ENCODE measurements around the gene ATP5MG.
"Not testable (repeated sequence)": the region's sequence is repeated elsewhere in the genome, so short reads cannot be mapped to it uniquely, and the experiment has no call there.

Gene ATP5MG

DNA sequence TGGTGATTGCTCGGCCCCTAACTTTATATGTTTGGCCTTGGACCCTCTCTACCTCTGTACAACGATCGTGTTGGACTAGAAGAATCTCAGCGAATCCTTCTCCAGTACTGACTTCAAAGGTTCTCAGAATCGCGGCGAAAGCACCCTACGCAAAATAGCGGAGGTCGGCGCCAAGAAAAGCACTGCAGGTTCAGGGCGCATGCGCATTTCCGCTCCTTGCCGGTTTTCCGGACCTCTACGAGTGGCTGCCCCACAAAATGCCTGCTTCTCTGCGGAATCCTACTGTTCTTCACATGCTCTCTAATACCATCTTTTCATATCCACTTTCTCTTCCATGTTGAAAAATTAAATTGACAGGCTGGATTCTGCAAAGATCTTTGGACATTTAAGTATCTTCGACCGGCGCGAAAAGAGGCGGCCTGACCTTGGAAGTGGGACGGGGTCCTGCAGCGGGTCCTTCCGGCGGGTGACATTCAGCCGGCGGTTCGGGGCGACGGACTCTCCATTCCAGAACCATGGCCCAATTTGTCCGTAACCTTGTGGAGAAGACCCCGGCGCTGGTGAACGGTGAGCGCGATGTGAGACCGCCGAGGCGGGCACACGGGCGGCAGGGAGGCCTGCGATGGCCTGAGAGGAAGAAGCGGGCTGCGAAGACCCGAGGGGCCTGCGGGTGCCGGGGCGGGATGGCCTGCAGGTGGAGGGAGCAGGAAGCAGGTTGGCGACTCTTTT, at the start of gene ATP5MG:
TSS of gene ATP5MG (plus strand) at position 456 of the 729 bp plus-strand sequence. CDS start at position 516, 60 bp downstream.
- DNase-seq (ENCODE audit: low read depth in 2 of 2), result peak; percentile 80 to 89

DNA sequence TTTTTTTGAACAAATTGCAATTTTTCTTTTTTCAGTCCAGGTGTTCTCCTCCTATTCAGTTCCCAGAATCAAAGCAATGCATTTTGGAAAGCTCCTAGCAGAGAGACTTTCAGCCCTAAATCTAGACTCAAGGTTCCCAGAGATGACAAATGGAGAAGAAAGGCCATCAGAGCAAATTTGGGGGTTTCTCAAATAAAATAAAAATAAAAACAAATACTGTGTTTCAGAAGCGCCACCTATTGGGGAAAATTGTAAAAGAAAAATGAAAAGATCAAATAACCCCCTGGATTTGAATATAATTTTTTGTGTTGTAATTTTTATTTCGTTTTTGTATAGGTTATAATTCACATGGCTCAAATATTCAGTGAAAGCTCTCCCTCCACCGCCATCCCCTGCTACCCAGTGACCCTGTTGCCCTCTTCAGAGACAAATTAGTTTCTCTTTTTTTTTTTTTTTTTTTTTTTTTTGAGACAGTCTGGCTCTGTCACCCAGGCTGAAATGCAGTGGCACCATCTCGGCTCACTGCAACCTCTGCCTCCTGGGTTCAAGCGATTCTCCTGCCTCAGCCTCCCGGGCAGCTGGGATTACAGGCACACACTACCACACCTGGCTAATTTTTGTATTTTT, 48.2 kb upstream of the ATP5MG start:
- no peak for DNase-seq (ENCODE audit: low read depth in 2 of 2)

DNA sequence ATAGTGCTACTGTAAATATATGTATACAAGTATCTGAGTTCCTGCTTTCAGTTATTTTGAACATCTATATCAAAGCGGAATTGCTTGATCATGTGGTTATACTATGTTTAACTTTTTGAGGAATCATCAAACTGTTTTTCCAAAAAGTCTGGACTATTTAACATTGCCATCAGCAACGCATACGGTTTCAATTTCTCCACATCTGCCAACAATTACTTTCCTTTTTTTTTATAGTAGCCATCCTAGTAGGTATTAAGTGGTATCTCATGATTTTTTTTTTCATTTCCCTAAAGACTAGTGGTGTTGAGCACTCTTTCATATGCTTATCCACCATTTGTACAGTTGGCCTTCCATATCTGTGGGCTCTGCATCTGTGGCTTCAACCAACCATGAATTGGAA, 43.3 kb upstream of the ATP5MG start:
- no peak for DNase-seq (ENCODE audit: low read depth in 2 of 2)

- peak; percentile 94 to 98 for DNase-seq (ENCODE audit: low read depth in 2 of 2)
Observed at GRCh38 chr11:118359295-118359958, 42.0 kb upstream of the ATP5MG start, which contains the start of gene UBE4A. TSS of gene UBE4A (plus strand) at chr11:118359600. CDS start at chr11:118365081, 5,481 bp downstream.

GRCh38 chr11:118364956-118365615, 36.3 kb upstream of the ATP5MG start:
- no peak for DNase-seq (ENCODE audit: low read depth in 2 of 2)

- DNase-seq (ENCODE audit: low read depth in 2 of 2), result no peak
Observed at GRCh38 chr11:118366287-118366686, 35.1 kb upstream of the ATP5MG start.

GRCh38 chr11:118370774-118371173, 30.6 kb upstream of the ATP5MG start:
- no peak for DNase-seq (ENCODE audit: low read depth in 2 of 2)

DNA sequence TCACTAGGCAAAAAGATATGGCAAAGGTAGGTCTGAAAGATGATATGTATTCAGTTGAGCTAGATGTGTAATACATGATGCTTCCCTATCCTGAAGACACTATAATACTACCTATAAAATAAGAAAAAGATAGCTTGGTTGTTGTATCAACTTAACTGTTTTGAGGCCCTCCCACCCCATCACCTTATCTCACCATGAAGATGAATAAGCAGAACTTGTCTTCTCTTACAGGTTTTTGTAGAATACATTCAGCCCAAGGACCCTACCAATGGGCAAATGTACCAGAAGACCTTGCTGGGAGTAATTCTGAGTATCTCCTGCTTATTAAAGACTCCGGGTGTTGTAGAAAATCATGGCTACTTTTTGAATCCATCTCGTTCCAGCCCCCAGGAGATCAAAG, 28.1 kb upstream of the ATP5MG start:
- DNase-seq (ENCODE audit: low read depth in 2 of 2), result no peak

- no peak for DNase-seq (ENCODE audit: low read depth in 2 of 2)
Observed at GRCh38 chr11:118373871-118374270, 27.5 kb upstream of the ATP5MG start.

- no peak for DNase-seq (ENCODE audit: low read depth in 2 of 2)
Observed at GRCh38 chr11:118374729-118375128, 26.7 kb upstream of the ATP5MG start.

DNA sequence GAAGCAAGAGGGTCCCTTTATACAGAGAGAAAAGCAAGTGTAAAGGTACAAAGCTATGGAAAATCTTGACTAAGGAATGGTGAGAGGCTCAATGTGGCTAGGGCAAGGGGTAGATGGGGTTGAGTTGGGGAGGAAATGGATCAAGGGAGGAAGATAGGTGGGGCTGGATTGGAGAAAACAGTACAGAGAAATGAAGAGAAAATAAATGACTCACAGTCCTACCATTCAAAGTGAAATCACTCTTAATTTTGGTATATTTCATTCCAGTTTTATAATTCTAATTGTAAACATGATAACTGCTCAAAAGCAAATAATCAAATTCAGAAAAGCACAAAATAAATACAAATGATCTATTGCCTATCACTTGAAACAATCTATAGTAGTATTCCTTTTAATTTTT, 25.4 kb upstream of the ATP5MG start:
- DNase-seq (ENCODE audit: low read depth in 2 of 2), result no peak

DNA sequence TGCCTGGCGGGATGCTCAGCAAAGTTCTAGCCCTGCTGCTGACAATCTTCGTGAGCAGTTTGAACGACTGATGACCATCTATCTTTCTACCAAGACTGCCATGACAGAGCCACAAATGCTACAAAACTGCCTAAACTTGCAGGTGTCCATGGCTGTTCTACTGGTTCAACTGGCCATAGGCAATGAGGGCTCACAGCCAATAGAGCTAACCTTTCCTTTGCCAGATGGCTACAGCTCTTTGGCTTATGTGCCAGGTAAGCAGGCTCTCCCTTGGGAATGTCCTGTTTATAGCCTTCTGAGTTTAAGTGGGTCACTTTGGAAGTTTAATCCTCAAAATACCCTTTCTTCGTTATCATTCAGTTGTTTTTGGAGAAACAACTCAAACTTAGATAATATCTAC, 21.9 kb upstream of the ATP5MG start:
- no peak for DNase-seq (ENCODE audit: low read depth in 2 of 2)

DNA sequence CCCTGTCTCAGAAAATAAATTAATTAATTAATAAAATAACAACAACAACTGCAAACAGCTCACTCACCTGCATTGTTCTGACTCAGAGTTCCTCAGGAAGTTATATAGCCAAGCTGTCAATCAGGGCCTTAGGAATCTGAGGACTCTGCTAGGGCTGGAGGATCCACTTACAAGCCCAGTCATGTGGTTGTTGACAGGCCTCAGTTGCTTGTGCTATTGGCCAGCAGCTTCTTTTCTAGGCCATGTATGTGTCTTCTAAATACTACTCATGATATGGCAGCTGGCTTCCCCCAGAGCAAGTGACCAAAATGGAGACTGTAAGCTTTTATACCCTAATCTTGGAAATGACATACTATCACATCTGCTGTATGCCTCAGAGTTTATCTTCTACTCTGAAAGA, 20.8 kb upstream of the ATP5MG start:
- no peak for DNase-seq (ENCODE audit: low read depth in 2 of 2)

DNA sequence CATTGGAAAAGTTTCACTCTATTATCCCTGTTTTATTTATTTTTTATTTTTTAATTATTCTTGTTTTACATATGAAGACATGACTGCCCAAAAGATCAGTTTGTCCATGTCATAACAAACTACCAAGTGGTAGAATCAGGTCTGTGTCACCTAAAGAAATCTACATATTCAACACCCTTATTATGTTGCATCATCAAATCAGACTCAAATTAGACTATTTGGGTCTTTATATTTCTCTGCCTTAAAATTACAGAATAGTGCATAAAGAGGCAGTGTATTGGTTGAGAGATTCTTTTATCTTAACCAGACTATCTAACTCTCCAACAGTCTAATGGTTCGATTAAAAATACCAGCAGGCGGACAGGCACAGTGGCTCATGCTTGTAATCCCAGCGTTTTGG, 18.5 kb upstream of the ATP5MG start:
- no peak for DNase-seq (ENCODE audit: low read depth in 2 of 2)

GRCh38 chr11:118383657-118384056, 17.7 kb upstream of the ATP5MG start:
- no peak for DNase-seq (ENCODE audit: low read depth in 2 of 2)

DNA sequence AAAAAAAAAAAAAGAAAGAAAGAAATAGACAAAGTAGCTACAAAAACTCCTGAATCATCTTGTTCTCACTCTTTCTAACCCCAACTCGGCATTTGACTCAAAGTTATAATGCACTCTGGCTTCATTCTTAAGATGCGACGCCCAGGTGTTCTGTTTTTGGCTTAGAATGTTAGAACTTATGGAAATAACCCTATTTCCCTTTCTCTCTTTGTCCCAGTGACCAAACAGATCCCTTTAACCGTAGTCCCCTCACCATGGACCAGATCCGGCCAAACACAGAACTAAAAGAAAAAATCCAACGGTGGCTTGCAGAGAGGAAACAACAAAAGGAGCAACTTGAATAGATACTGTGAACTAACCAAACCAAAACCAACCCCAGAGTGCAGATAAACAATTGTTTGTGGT, 5.3 kb upstream of the ATP5MG start:
- DNase-seq (ENCODE audit: low read depth in 2 of 2), result no peak

DNA sequence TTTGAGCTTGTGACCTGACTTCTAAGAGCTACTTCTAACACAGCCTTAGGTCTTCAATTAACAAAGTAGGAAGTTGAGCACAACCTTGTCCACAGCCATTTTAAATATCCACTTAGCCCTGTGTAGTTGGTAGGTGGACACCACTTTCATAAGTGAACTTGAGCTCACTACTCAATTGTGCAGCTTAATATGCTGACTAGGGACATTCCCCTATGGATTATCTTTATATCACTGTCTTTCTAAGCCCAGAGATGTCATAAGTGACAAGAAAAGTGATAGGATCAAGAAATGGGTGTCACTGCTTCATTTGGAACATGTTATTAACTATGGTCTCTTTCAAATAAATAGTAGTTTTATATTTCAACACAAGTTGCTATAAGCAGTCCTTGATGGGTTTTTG, 4.0 kb upstream of the ATP5MG start:
- DNase-seq (ENCODE audit: low read depth in 2 of 2), result no peak

DNA sequence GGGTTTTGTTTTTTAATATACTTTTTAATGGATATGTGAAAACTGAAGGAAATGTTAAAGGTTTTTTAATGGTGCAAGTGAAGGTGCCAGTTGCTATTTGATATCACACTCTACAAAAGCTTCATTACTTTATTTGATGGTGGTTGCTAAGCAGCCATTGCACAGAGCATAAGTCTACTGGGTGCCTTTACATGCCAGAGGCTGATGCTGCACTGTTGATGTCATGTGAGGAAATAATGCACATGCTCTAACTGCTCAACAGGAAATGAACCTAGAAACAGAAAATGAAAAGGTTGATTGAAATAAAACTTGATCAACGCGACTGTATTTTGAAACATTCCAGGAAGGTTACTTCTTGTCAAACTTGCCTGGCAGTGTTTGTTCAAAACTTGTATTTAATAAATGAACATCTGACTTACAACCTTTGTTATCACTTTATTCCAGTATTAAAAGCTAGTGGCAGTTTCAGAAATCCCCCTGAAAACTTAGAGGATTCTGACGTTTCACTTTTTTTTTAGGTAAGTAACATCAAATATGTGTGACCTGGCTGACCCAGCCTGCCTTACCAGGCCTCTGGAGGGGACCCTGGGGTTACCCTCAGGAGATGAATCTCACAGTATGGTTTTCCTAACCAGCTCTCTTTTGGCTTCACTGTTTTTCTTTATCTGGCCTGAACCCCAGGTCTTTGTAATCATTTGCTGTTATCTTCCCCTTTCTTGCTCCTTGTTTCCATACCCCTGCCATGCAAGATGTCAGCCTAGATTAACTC, 2.4 kb upstream of the ATP5MG start:
- DNase-seq (ENCODE audit: low read depth in 2 of 2), result peak in 1 of 2 donors; percentile 4

DNA sequence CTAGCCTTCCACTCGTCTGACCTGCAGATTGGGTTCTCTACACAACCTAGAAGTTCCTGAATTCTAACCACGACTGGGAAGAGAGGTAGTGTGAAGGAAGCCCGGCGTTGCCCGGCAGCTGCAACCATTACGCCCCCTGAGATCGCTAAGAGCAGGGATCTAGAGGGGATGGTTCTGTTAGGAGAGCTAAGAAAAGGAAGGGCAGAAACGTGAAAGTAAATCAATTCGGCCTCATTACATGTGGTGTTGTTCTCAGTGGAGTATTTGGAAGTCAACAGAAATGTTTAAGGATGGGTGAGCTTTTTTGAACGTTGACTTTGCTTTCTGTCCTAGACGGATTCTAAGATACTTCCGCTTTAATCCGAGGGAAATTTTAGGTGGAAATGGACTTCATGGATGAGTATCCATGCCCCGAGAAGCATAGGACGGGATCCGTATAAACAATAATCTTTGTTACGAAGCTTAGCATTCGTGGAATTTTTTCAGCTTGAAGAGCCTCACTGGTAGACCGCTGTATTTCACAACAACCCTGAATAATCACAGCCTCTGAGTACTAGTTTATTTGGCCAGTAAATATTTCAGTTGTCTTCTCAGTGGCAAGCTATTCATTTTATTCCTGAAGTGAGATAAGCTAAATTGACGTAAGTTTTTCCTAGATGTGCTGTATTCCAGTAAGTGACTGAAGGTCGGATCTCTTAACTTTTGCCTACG, 629 bp downstream of the ATP5MG start:
- DNase-seq (ENCODE audit: low read depth in 2 of 2), result no peak

- DNase-seq (ENCODE audit: low read depth in 2 of 2), result not testable (repeated sequence)
Observed at GRCh38 chr11:118402594-118402993, 1.2 kb downstream of the ATP5MG start.

DNA sequence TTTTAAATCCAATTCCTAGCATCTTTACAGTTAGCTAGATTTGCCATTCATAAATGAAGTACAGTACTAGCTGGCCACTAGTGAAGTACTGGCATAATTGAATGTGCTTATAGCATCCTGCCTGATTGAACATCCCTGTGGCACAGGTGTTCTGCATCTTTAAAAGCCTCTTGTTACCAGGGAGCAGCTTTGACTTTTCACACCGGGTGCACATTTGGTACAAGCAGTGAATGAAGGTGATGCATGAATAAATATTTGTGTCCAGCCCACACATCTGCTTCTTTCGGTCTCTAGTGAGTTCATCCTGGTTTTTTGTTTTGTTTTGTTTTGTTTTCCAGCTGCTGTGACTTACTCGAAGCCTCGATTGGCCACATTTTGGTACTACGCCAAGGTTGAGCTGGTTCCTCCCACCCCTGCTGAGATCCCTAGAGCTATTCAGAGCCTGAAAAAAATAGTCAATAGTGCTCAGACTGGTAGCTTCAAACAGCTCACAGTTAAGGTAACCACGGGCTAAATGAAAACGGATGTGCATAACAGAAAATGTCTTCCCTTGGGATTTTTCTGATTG, 5.3 kb downstream of the ATP5MG start:
- DNase-seq (ENCODE audit: low read depth in 2 of 2), result no peak
